GM12878 (cell line): ENCODE measurements around the gene RSRP1. TPM values are rescaled to one million over a fixed set of nuclear protein-coding genes. Genes with fewer than 3 reads are reported as not detected.
"Not testable (repeated sequence)": the region's sequence is repeated elsewhere in the genome, so short reads cannot be mapped to it uniquely, and the experiment has no call there.

Source experiments
- ATAC-seq: fragments of 200-7000 bp; cut with Tn5 transposase; 3 replicates; pipeline ENCODE4 v1.9.1; 2020; ENCODE audit warnings: mild to moderate bottlenecking, moderate library complexity
- BruUV-seq: library from RNA; stranded (reverse); fragments of 400-500 nt; replicated peaks from 2 replicates; lab custom pipeline; 2021; lab: Mats Ljungman, UMichigan
- CTCF ChIA-PET: fragments of 300-600 bp; sonication (Branson Sonifier 250); formaldehyde crosslinking; extraction: SDS; loops from one replicate; lab custom pipeline; 2021; ENCODE audit warnings: inconsistent platforms; lab: Yijun Ruan, JAX
- POLR2A ChIA-PET: fragments of 350-600 bp; formaldehyde crosslinking; extraction: SDS; loops from one replicate; lab custom pipeline; 2021; ENCODE audit warnings: inconsistent platforms; lab: Charles Lee
- RAD21 ChIA-PET: fragments of 300-600 bp; sonication (Branson Sonifier 250); formaldehyde crosslinking; loops from one replicate; lab custom pipeline; 2023; ENCODE audit warnings: antibody characterized with exemption; ENCODE audit not compliant: unreplicated experiment; lab: Charles Lee
- SMC1A ChIA-PET: fragments of 300-600 bp; sonication (Branson Sonifier 250); formaldehyde crosslinking; loops from one replicate; lab custom pipeline; 2023; ENCODE audit not compliant: unreplicated experiment, uncharacterized antibody; lab: Charles Lee
- DNase-seq: peaks from one replicate; pipeline ENCODE4 v3.0.0-alpha.2; 2011; ENCODE audit warnings: low read depth, low spot score
- FAIRE-seq: peaks from 3 replicates; lab custom pipeline; 2011; peaks lifted over from hg19 to GRCh38; lab: Jason Lieb, UNC
- H2AFZ ChIP-seq: 2 replicates; pipeline ENCODE4 v1.6.0; 2011; ENCODE audit warnings: low read depth, low read length, control low read depth; ENCODE audit not compliant: control insufficient read depth
- H3K27ac ChIP-seq: 2 replicates; pipeline ENCODE4 v1.5.1; 2011; ENCODE audit warnings: control low read depth; ENCODE audit not compliant: control insufficient read depth, insufficient read depth
- H3K27me3 ChIP-seq, 2 experiments: replicated peaks in 1 of 2; 2 replicates each; pipeline versions ENCODE4 v1.6.0 to v1.6.1; 2011; ENCODE audit warnings: low read length in 1 of 2; ENCODE audit not compliant: control insufficient read depth in 2 of 2, insufficient read depth in 2 of 2
- H3K36me3 ChIP-seq, 2 experiments: 2 replicates each; pipeline ENCODE4 v1.5.1; 2011; ENCODE audit warnings: low read length in 1 of 2; ENCODE audit not compliant: control insufficient read depth in 2 of 2, insufficient read depth in 2 of 2
- H3K4me1 ChIP-seq: 2 replicates; pipeline ENCODE4 v1.6.1; 2011; ENCODE audit warnings: mild to moderate bottlenecking, low read length, moderate library complexity, mixed read lengths; ENCODE audit not compliant: control insufficient read depth, insufficient read depth
- H3K4me2 ChIP-seq: 2 replicates; pipeline ENCODE4 v1.6.0; 2011; ENCODE audit warnings: control low read depth; ENCODE audit not compliant: control insufficient read depth, insufficient read depth
- H3K4me3 ChIP-seq: fragments of 200-600 bp; sonication (generic); 2 replicates; pipeline ENCODE4 v1.5.1; 2016
- H3K79me2 ChIP-seq: 2 replicates; pipeline ENCODE4 v1.6.0; 2011; ENCODE audit warnings: low read length; ENCODE audit not compliant: control insufficient read depth, insufficient read depth
- H3K9ac ChIP-seq: 2 replicates; pipeline ENCODE4 v1.8.0; 2011; ENCODE audit warnings: low read length, control low read depth, mixed read lengths; ENCODE audit not compliant: control insufficient read depth, insufficient read depth
- H3K9me3 ChIP-seq: replicated peaks from 3 replicates; pipeline ENCODE4 v1.5.1; 2011; ENCODE audit warnings: mild to moderate bottlenecking, low read length; ENCODE audit not compliant: control insufficient read depth, insufficient read depth
- H4K20me1 ChIP-seq: 2 replicates; pipeline ENCODE4 v1.6.0; 2011; ENCODE audit not compliant: control insufficient read depth, insufficient read depth
- CTCF ChIP-seq, 3 experiments: IDR thresholded peaks in 2 of 3; conservative IDR thresholded peaks in 1 of 3; 2 replicates each; pipeline ENCODE4 v1.5.1; 2011; ENCODE audit warnings: low read depth in 3 of 3, low read length in 3 of 3, mild to moderate bottlenecking in 3 of 3, control low read depth in 2 of 3, moderate library complexity in 2 of 3, inconsistent platforms in 1 of 3, mixed read lengths in 1 of 3; ENCODE audit not compliant: control insufficient read depth in 2 of 3, insufficient read depth in 1 of 3; ENCODE audit errors: extremely low read depth in 1 of 3
- WGBS: methylation state at CpG from one replicate; pipeline ENCODE4 v1.1.6; 2016; ENCODE audit warnings: low lambda C conversion rate; ENCODE audit not compliant: insufficient replicate concordance, insufficient coverage; ENCODE audit errors: missing lambda C conversion rate; 5-methylcytosine and 5-hydroxymethylcytosine counted together
- in situ Hi-C: fragments of 300-500 bp; cut with MboI; formaldehyde crosslinking; loops from 9 replicates; pipeline ENCODE4 v1.14.3; 2018; ENCODE audit warnings: mixed read lengths
- intact Hi-C: fragments of 100-400 bp; cut with micrococcal nuclease; formaldehyde crosslinking; loops from one replicate; pipeline ENCODE4 v1.14.2; 2022; ENCODE audit not compliant: unreplicated experiment
- polyA plus RNA-seq, 11 experiments: library from polyadenylated mRNA; depleted of rRNA in 4 of 11; unstranded in 6 of 11; stranded (reverse) in 5 of 11; fragments of >200 nt; fragmentation: Nextera tagmentation in 4 of 11; fragmentation: Illumina TruSeq in 1 of 11; extraction: Ambion mirVana in 4 of 11; extraction: Trizol in 1 of 11; gene quantifications; 1 replicate in 1 of 11; 2 replicates in 10 of 11; pipeline versions ENCODE4 v1.2.1 to v1.2.3, GENCODE V29; 2011 to 2016; ENCODE audit warnings: inconsistent platforms in 2 of 11, missing spikeins in 2 of 11, low read depth in 1 of 11
- total RNA-seq, 4 experiments: library from RNA; depleted of rRNA in 3 of 4; stranded (reverse); fragments of >200 nt in 3 of 4; fragmentation: Illumina TruSeq in 1 of 4; extraction: Trizol in 1 of 4; gene quantifications; 2 replicates each; pipeline versions ENCODE4 v1.2.1 to v1.2.3, GENCODE V29; 2013 to 2021

Gene RSRP1
- total and polyA plus RNA-seq, 10 of the 15 experiments (the other 5 are each of a cell fraction or from before 2014, with no cell fraction given) = 23.5 to 128 (median 90.0) TPM

- intact Hi-C loops, H3K9ac ChIP-seq, DNase-seq, RAD21 ChIA-PET, H3K4me2 ChIP-seq, BruUV-seq, POLR2A ChIA-PET, CTCF ChIA-PET, H3K36me3 ChIP-seq, H3K4me3 ChIP-seq, in situ Hi-C loops, H3K4me1 ChIP-seq, H3K79me2 ChIP-seq, H3K27ac ChIP-seq, H2AFZ ChIP-seq, H4K20me1 ChIP-seq, H3K9me3 ChIP-seq, H3K27me3 ChIP-seq, SMC1A ChIA-PET: not testable (repeated sequence)
- ATAC-seq = peak; percentile 82
- 0% methylated on average over 2 of the region's 6 CpGs for WGBS
- TF ChIP-seq CTCF (IDR thresholded peaks at IDR 0.05 in 2 of 3, conservative IDR thresholded peaks at IDR 0.05 in 1 of 3; ENCODE audit: control insufficient read depth in 2 of 3, extremely low read depth in 1 of 3, insufficient read depth in 1 of 3, low read depth in 3 of 3, low read length in 3 of 3) = 0 out of 6 replicates have a peak, but pooled peaks of 1 of the 3 experiments have one; percentile 2
- FAIRE-seq = peak; percentile 88
These were observed 42.8 kb upstream of the RSRP1 start for GRCh38 chr1:25290043-25290442.

- H2AFZ ChIP-seq, H3K9ac ChIP-seq, POLR2A ChIA-PET, FAIRE-seq, BruUV-seq, RAD21 ChIA-PET, CTCF ChIA-PET, H3K4me3 ChIP-seq, SMC1A ChIA-PET, DNase-seq, H3K36me3 ChIP-seq, H3K79me2 ChIP-seq, H3K9me3 ChIP-seq, H3K4me1 ChIP-seq, ATAC-seq, H3K27me3 ChIP-seq, H4K20me1 ChIP-seq, H3K4me2 ChIP-seq, H3K27ac ChIP-seq: not testable (repeated sequence)
- intact Hi-C loops = loop anchor here (10.0 kb wide), 1 partner anchor 236 kb away; no protein-coding TSS in a partner anchor
- 20% methylated on average over 2 of the region's 8 CpGs for WGBS
- in situ Hi-C loops = loop anchor here (10.0 kb wide), 1 partner anchor 136 kb away; the partner anchor contains the start of gene RHCE
These were observed 41.4 kb upstream of the RSRP1 start for GRCh38 chr1:25288573-25289101.
